CD8-positive, alpha-beta memory T cell (primary cell): ENCODE results near the gene IFNA5. TPM values are rescaled to one million over a fixed set of nuclear protein-coding genes. Genes with fewer than 3 reads are reported as not detected.
A peak's percentile ranks its signal among the peaks of the same experiment; 100 is the strongest.

Source experiments
- CTCF ChIA-PET: fragments of 350-600 bp; sonication (Branson Sonifier 250); formaldehyde crosslinking; loops from one replicate; lab custom pipeline; 2021; ENCODE audit warnings: antibody characterized with exemption; lab: Charles Lee
- POLR2A ChIA-PET: fragments of 350-600 bp; sonication (Branson Sonifier 250); formaldehyde crosslinking; loops from one replicate; lab custom pipeline; 2021; ENCODE audit warnings: antibody characterized with exemption; lab: Charles Lee
- DNase-seq, 5 donors: peaks; one replicate each; pipeline versions ENCODE4 v3.0.0 to v3.0.0-alpha.2; 2020 to 2022; ENCODE audit warnings: mixed read lengths in 1 of 5
- H3K27ac ChIP-seq: one replicate; pipeline ENCODE4 v1.7.0; 2013; ENCODE audit warnings: low read depth, mild to moderate bottlenecking, low read length, moderate library complexity
- H3K27me3 ChIP-seq: 2 replicates; pipeline ENCODE4 v1.7.0; 2013; ENCODE audit warnings: low read length, mild to moderate bottlenecking; ENCODE audit not compliant: insufficient read depth, poor library complexity, severe bottlenecking
- H3K36me3 ChIP-seq: 2 replicates; pipeline ENCODE4 v1.7.0; 2013; ENCODE audit warnings: mild to moderate bottlenecking, low read length, moderate library complexity; ENCODE audit not compliant: insufficient read depth
- H3K4me1 ChIP-seq: 2 replicates; pipeline ENCODE4 v1.7.0; 2013; ENCODE audit warnings: mild to moderate bottlenecking, low read length, moderate library complexity; ENCODE audit not compliant: insufficient read depth
- H3K4me3 ChIP-seq: 2 replicates; pipeline ENCODE4 v1.7.0; 2013; ENCODE audit warnings: mild to moderate bottlenecking, low read length
- H3K9me3 ChIP-seq: 2 replicates; pipeline ENCODE4 v1.7.0; 2013; ENCODE audit warnings: mild to moderate bottlenecking, low read length
- H3K27ac Mint-ChIP-seq, 8 donors: one replicate each; pipeline ENCODE4 v1.8.0; 2020 to 2021; ENCODE audit warnings: mixed read lengths in 8 of 8, mild to moderate bottlenecking in 6 of 8, inconsistent platforms in 3 of 8, moderate library complexity in 3 of 8
- H3K27me3 Mint-ChIP-seq, 2 donors: one replicate each; pipeline ENCODE4 v1.8.0; 2020 to 2021; ENCODE audit warnings: mixed read lengths in 2 of 2, mild to moderate bottlenecking in 1 of 2, moderate library complexity in 1 of 2
- H3K36me3 Mint-ChIP-seq, 3 donors: one replicate each; pipeline ENCODE4 v1.8.0; 2020 to 2021; ENCODE audit warnings: mixed read lengths in 3 of 3, inconsistent platforms in 1 of 3, mild to moderate bottlenecking in 1 of 3
- H3K4me1 Mint-ChIP-seq, 3 donors: one replicate each; pipeline ENCODE4 v1.8.0; 2020 to 2021; ENCODE audit warnings: mixed read lengths in 3 of 3, inconsistent platforms in 1 of 3, mild to moderate bottlenecking in 1 of 3
- H3K4me3 Mint-ChIP-seq, 7 donors: one replicate each; pipeline ENCODE4 v1.8.0; 2020 to 2021; ENCODE audit warnings: mixed read lengths in 7 of 7, mild to moderate bottlenecking in 6 of 7, moderate library complexity in 4 of 7, inconsistent platforms in 2 of 7
- H3K9me3 Mint-ChIP-seq, 5 donors: one replicate each; pipeline ENCODE4 v1.8.0; 2020 to 2022; ENCODE audit warnings: mixed read lengths in 5 of 5, mild to moderate bottlenecking in 3 of 5, moderate library complexity in 2 of 5, inconsistent platforms in 1 of 5
- polyA plus RNA-seq: library from polyadenylated mRNA; unstranded; fragments of 300-500 nt; fragmentation: Illumina TruSeq; gene quantifications from one replicate; pipeline ENCODE4 v1.2.3, GENCODE V29; 2021
- total RNA-seq, 2 experiments: library from RNA; stranded (reverse); gene quantifications; one replicate each; pipeline ENCODE4 v1.2.3, GENCODE V29; 2021

Gene IFNA5
- total and polyA plus RNA-seq, 3 experiments from 2014 or later = not detected

DNA sequence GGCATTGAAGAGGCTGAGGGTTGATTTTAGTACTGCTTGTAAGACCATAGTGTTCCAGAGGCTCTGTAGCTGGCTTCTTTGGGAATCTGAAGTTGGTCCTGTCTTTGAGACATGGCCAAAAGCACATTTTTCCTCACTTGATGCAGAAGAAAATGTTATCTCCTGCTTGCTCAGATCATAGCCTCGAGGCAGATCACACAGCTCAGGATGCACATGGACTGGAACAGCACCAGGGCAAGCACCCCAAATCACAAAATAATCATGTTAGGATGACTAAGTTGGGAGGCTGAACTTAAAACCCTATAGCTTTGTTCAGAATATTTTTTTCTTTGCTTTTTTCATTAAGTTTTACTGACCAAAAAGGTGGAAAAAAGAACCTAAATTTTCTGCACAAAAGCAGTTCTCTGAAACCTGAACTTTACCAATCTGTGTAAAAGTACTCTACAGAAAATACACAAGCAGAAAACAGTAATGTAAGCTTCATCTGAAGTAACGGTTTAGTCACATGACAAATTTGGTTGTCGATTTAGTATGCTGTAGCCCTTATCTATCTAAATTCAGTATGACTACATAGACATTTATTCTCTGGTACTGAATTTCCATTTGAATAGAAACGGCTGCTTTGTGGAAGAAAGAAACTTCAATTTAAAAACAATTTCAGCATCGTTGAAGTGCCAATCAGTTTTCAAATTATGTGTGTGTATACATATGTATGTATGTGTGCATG lies 26.7 kb upstream of the IFNA5 start:
- Mint-ChIP-seq H3K4me3 (peak overlapping the region; percentile 54 to 99 (median 92)), H3K27ac (peak overlapping the region in 6 of 8 donors; percentile 17 to 77 (median 40)), H3K27me3 (no peaks in the 10 kb centered on the region), H3K36me3 (peaks cover 6 to 49% (median 6%) of the 10 kb centered on the region in 3 donors), H3K4me1 (peaks cover 75 to 92% (median 91%) of the 10 kb centered on the region in 3 donors), H3K9me3 (peaks cover 0 to 5% (median 0%) of the 10 kb centered on the region in 5 donors)
- ChIA-PET POLR2A (no interaction called here), CTCF (interaction anchor here (0.8 to 2.2 kb wide), 4 partner anchors 8 to 134 kb away, joined by 3 to 10 read pairs (median 4); no protein-coding TSS in a partner anchor)
- no peak overlapping the region for H3K27ac ChIP-seq
- no peak overlapping the region for H3K4me3 ChIP-seq
- no peaks in the 10 kb centered on the region for H3K9me3 ChIP-seq
- DNase-seq = no peak
- peaks cover 56% of the 10 kb centered on the region for H3K4me1 ChIP-seq
- no peaks in the 10 kb centered on the region for H3K36me3 ChIP-seq
- H3K27me3 ChIP-seq = no peaks in the 10 kb centered on the region

DNA sequence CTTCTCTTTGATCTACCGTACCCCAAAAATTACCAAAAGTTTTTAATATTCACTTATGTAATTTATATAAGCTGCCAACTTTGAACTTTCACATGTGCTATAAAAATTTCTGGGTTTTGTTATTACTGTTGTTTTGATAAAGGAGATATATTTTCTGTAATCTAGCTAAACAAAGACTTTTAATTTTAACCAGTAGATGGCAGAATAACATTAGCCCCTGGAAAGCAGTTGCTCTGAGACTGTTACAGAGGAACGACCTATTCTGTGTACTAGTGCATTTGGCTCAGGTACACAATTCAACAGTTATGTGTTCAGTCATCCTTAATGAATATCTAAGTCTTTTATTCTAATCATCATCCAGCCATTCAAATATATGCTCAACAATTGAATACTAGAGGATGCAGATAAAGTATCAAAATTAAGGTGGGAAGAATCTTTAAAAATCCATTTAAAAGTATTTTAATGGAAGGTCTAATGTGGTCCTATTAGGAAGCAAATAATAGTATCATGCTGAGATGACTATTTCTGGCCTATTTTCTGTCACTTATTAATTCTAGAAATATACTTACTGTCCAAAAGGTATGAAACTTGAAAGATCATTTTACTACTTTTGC lies 21.5 kb upstream of the IFNA5 start:
- Histone ChIP-seq H3K36me3 (peaks cover 6% of the 10 kb centered on the region), H3K27ac (no peak overlapping the region), H3K4me3 (no peak overlapping the region), H3K27me3 (no peaks in the 10 kb centered on the region), H3K4me1 (peaks cover 26% of the 10 kb centered on the region), H3K9me3 (no peaks in the 10 kb centered on the region)
- H3K9me3 Mint-ChIP-seq = no peaks in the 10 kb centered on the region
- peak overlapping the region in 6 of 8 donors; percentile 5 to 77 (median 38) for H3K27ac Mint-ChIP-seq
- H3K4me1 Mint-ChIP-seq = peaks cover 48 to 69% (median 64%) of the 10 kb centered on the region in 3 donors
- CTCF ChIA-PET = interaction anchor here (0.7 to 2.7 kb wide), 22 partner anchors 8 to 464 kb away, joined by 3 to 31 read pairs (median 4); partner anchors contain the start of gene KLHL9
- peaks cover 0 to 55% (median 13%) of the 10 kb centered on the region in 3 donors for H3K36me3 Mint-ChIP-seq
- DNase-seq = peak in 2 of 5 donors; percentile 52 to 58
- peak overlapping the region in 2 of 7 donors; percentile 29 to 38 for H3K4me3 Mint-ChIP-seq
- POLR2A ChIA-PET = no interaction called here
- no peaks in the 10 kb centered on the region for H3K27me3 Mint-ChIP-seq

- Histone ChIP-seq H3K36me3 (peaks cover 6% of the 10 kb centered on the region), H3K27ac (no peak overlapping the region), H3K27me3 (no peaks in the 10 kb centered on the region), H3K4me3 (no peak overlapping the region), H3K9me3 (no peaks in the 10 kb centered on the region), H3K4me1 (peaks cover 11% of the 10 kb centered on the region)
- H3K9me3 Mint-ChIP-seq = no peaks in the 10 kb centered on the region
- H3K27me3 Mint-ChIP-seq = no peaks in the 10 kb centered on the region
- H3K4me3 Mint-ChIP-seq = no peak overlapping the region
- H3K36me3 Mint-ChIP-seq = peaks cover 0 to 51% (median 19%) of the 10 kb centered on the region in 3 donors
- ChIA-PET POLR2A (no interaction called here), CTCF (interaction anchor here (1.1 to 2.0 kb wide), 6 partner anchors 9 to 89 kb away, joined by 3 to 10 read pairs (median 4); no protein-coding TSS in a partner anchor)
- peaks cover 27 to 43% (median 43%) of the 10 kb centered on the region in 3 donors for H3K4me1 Mint-ChIP-seq
- H3K27ac Mint-ChIP-seq = peak overlapping the region in 5 of 8 donors; percentile 3 to 57 (median 27)
- DNase-seq = no peak
These were observed 18.9 kb upstream of the IFNA5 start for GRCh38 chr9:21324047-21324446.

DNA sequence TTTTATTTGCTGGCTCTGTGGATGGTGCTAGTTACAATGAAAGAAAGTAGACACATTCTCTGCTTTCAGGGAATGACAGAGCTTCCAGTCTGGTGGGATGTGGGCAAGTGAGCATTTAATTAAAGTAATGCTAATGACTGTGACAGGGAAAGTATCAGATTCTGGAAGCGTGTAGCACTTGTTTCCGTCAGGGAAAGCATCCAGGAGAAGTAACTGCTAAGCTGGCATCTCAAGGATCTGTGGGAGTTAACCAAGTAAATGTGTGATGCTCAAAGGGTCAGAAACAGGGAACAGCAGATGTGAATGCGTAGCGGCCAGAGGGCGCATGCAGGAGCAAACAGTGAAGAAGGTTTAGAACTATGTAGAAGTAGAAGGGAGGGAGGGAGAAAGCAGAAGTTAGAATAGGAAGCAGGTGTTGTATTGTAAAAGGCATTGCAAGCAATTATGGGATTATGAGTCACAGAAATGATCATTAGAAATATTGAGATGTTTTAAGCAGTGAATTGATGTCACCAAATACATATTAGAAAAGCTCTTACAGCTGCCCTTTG lies 17.9 kb upstream of the IFNA5 start:
- peaks cover 0 to 47% (median 19%) of the 10 kb centered on the region in 3 donors for H3K36me3 Mint-ChIP-seq
- Histone ChIP-seq H3K4me3 (no peak overlapping the region), H3K36me3 (peaks cover 6% of the 10 kb centered on the region), H3K4me1 (peaks cover 11% of the 10 kb centered on the region), H3K9me3 (no peaks in the 10 kb centered on the region), H3K27me3 (no peaks in the 10 kb centered on the region), H3K27ac (no peak overlapping the region)
- H3K27me3 Mint-ChIP-seq = no peaks in the 10 kb centered on the region
- no peaks in the 10 kb centered on the region for H3K9me3 Mint-ChIP-seq
- H3K4me3 Mint-ChIP-seq = no peak overlapping the region
- ChIA-PET POLR2A (interaction anchor here (0.7 kb wide), 1 partner anchor 798 kb away, joined by 4 read pairs; no protein-coding TSS in a partner anchor), CTCF (interaction anchor here (0.7 to 2.0 kb wide), 9 partner anchors 10 to 483 kb away, joined by 3 to 10 read pairs (median 4); no protein-coding TSS in a partner anchor)
- peak overlapping the region in 4 of 8 donors; percentile 7 to 69 (median 18) for H3K27ac Mint-ChIP-seq
- no peak for DNase-seq
- peaks cover 24 to 38% (median 37%) of the 10 kb centered on the region in 3 donors for H3K4me1 Mint-ChIP-seq

GRCh38 chr9:21320465-21320864 lies 15.4 kb upstream of the IFNA5 start:
- no peak overlapping the region for H3K27ac ChIP-seq
- no peaks in the 10 kb centered on the region for H3K27me3 Mint-ChIP-seq
- DNase-seq = no peak
- no peak overlapping the region for H3K4me3 Mint-ChIP-seq
- peaks cover 2% of the 10 kb centered on the region for H3K36me3 ChIP-seq
- H3K4me3 ChIP-seq = no peak overlapping the region
- H3K9me3 ChIP-seq = no peaks in the 10 kb centered on the region
- no peaks in the 10 kb centered on the region for H3K27me3 ChIP-seq
- H3K9me3 Mint-ChIP-seq = no peaks in the 10 kb centered on the region
- CTCF ChIA-PET = interaction anchor here (1.1 kb wide), 1 partner anchor 166 kb away, joined by 3 read pairs; no protein-coding TSS in a partner anchor
- H3K36me3 Mint-ChIP-seq = peaks cover 0 to 43% (median 19%) of the 10 kb centered on the region in 3 donors
- POLR2A ChIA-PET = interaction anchor here (0.7 kb wide), 1 partner anchor 460 kb away, joined by 3 read pairs; no protein-coding TSS in a partner anchor
- peaks cover 9 to 16% (median 16%) of the 10 kb centered on the region in 3 donors for H3K4me1 Mint-ChIP-seq
- H3K27ac Mint-ChIP-seq = peak overlapping the region in 4 of 8 donors; percentile 32 to 69 (median 52)
- no peaks in the 10 kb centered on the region for H3K4me1 ChIP-seq

DNA sequence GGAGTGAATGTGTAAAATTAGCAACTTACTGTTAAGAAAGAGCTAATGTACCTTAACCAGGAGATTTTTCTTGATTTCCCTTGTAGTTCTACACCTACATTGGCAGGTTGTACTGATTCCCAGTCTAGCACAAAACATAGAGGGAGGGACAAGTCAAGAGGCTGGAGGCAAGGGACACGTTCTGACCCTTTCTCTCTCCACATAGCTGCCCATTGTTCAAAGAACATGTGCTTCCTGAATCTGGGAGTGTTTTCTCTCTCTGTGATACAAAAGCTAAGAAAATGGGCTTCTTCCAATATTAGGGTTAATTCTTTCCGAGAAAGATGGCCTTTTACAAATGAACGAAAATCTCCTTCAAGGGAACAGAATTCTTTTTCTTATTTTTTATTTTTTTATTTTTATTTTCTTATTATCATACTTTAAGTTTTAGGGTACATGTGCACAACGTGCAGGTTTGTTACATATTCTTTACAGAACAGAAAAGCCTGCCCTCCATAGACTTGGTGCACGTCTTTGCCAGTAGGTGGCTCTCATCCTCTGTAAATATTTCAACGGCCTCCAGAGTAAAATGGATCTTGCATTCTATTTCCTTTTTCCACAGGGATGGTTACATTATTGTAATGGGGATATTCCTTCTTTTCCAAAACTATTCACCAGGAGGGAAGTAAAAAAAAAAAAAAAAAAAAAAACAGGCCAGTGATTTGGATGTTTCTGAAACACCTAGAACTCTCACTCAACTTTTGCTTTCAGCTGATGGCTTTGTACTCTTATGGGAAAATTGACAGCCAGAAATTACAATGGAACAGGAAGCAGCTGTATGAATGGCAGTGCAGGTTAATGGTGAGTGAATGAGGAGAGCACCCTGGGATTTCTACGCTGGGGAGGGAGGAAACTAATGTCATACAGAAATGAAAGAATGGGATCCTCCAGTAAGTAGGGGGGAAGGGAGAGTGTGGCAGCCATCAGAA lies 13.1 kb upstream of the IFNA5 start:
- DNase-seq = peak in 2 of 5 donors; percentile 10 to 28
- H3K27ac ChIP-seq = no peak overlapping the region
- H3K36me3 ChIP-seq = no peaks in the 10 kb centered on the region
- CTCF ChIA-PET = interaction anchor here (0.7 to 2.7 kb wide), 15 partner anchors 11 to 480 kb away, joined by 3 to 12 read pairs (median 3); partner anchors contain the start of gene KLHL9
- Mint-ChIP-seq H3K27ac (peak overlapping the region in 2 of 8 donors; percentile 30 to 87), H3K4me3 (no peak overlapping the region), H3K36me3 (peaks cover 3 to 24% (median 10%) of the 10 kb centered on the region in 3 donors), H3K9me3 (no peaks in the 10 kb centered on the region), H3K27me3 (no peaks in the 10 kb centered on the region), H3K4me1 (peaks cover 3 to 8% (median 5%) of the 10 kb centered on the region in 3 donors)
- no peak overlapping the region for H3K4me3 ChIP-seq
- H3K4me1 ChIP-seq = no peaks in the 10 kb centered on the region
- H3K9me3 ChIP-seq = no peaks in the 10 kb centered on the region
- H3K27me3 ChIP-seq = no peaks in the 10 kb centered on the region
- POLR2A ChIA-PET = interaction anchor here (0.6 kb wide), 1 partner anchor 78 kb away, joined by 3 read pairs; no protein-coding TSS in a partner anchor

- H3K9me3 Mint-ChIP-seq = no peaks in the 10 kb centered on the region
- H3K36me3 Mint-ChIP-seq = peaks cover 4 to 12% (median 7%) of the 10 kb centered on the region in 3 donors
These were observed 11.7 kb upstream of the IFNA5 start for GRCh38 chr9:21316860-21317259.

More at GRCh38 chr9:21316860-21317259, 11.7 kb upstream of the IFNA5 start:
- Mint-ChIP-seq H3K27me3 (peaks cover 0 to 2% of the 10 kb centered on the region in 2 donors), H3K4me1 (peaks cover 3 to 8% (median 5%) of the 10 kb centered on the region in 3 donors), H3K4me3 (no peak overlapping the region), H3K27ac (peak overlapping the region in 1 of 8 donors; percentile 53)
- ChIA-PET CTCF (interaction anchor here (1.0 to 2.7 kb wide), 4 partner anchors 79 to 145 kb away, joined by 3 to 12 read pairs (median 3); no protein-coding TSS in a partner anchor), POLR2A (no interaction called here)
- no peaks in the 10 kb centered on the region for H3K4me1 ChIP-seq
- no peaks in the 10 kb centered on the region for H3K36me3 ChIP-seq
- no peak overlapping the region for H3K27ac ChIP-seq
- H3K9me3 ChIP-seq = no peaks in the 10 kb centered on the region
- DNase-seq = no peak
- H3K27me3 ChIP-seq = no peaks in the 10 kb centered on the region
- no peak overlapping the region for H3K4me3 ChIP-seq
